ENCODE data around the gene SESN1. TPM values are rescaled to one million over a fixed set of nuclear protein-coding genes. Genes with fewer than 3 reads are reported as not detected.

SESN1 gene
- total and polyA plus RNA-seq, 9 of the 15 experiments (the other 6 are each of a cell fraction or from before 2014, with no cell fraction given) = 3.1 to 13.0 (median 7.4) TPM

- no peak for TF ChIP-seq ZBTB11 (CRISPR knock-in tag; IDR thresholded peaks at IDR 0.05)
- TF ChIP-seq CXXC5 (CRISPR knock-in tag; IDR thresholded peaks at IDR 0.05) = no peak
- TF ChIP-seq ZFP91 (CRISPR knock-in tag; IDR thresholded peaks at IDR 0.05) = no peak
- TF ChIP-seq ZNF699 (CRISPR knock-in tag; IDR thresholded peaks at IDR 0.05; ENCODE audit: insufficient replicate concordance) = no peak
- TF ChIP-seq NR2C2 (CRISPR knock-in tag; IDR thresholded peaks at IDR 0.05) = no peak
- TF ChIP-seq NR2C2 (tag; IDR thresholded peaks at IDR 0.05) = no peak
- TF ChIP-seq FOXP1 (CRISPR knock-in tag; IDR thresholded peaks at IDR 0.05) = no peak
- no peak for TF ChIP-seq SIX5 (IDR thresholded peaks at IDR 0.05; ENCODE audit: borderline replicate concordance in 1 of 2, insufficient read depth in 1 of 2, low read depth in 1 of 2, low read length in 2 of 2)
Measured at GRCh38 chr6:109088995-109089394, 5.7 kb downstream of the SESN1 start (continued).
